ENCODE measurements around the gene THOC5.

DNA sequence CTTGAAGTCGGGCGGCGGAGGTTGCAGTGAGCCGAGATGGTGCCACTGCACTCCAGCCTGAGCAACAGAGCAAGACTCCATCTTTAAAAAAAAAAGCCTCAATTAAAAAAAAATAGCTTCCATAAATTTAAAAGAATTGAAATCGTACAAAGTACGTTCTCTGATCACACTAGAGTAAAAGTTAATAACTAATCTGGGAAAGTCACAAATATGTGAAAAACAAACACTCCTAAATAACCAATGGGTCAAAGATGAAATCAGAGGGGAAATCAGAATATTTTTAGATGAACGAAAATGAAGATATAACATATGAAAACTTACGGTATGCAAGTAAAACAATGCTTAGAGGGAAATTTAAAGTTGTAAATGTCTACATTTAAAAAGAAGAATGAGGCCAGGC, 53.7 kb downstream of the THOC5 start:
- TF ChIP-seq, protein P1, sequence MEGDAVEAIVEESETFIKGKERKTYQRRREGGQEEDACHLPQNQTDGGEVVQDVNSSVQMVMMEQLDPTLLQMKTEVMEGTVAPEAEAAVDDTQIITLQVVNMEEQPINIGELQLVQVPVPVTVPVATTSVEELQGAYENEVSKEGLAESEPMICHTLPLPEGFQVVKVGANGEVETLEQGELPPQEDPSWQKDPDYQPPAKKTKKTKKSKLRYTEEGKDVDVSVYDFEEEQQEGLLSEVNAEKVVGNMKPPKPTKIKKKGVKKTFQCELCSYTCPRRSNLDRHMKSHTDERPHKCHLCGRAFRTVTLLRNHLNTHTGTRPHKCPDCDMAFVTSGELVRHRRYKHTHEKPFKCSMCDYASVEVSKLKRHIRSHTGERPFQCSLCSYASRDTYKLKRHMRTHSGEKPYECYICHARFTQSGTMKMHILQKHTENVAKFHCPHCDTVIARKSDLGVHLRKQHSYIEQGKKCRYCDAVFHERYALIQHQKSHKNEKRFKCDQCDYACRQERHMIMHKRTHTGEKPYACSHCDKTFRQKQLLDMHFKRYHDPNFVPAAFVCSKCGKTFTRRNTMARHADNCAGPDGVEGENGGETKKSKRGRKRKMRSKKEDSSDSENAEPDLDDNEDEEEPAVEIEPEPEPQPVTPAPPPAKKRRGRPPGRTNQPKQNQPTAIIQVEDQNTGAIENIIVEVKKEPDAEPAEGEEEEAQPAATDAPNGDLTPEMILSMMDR (IDR thresholded peaks at IDR 0.05), result no peak
- TF ChIP-seq POLR2AphosphoS5 (IDR thresholded peaks at IDR 0.05) (no peak), POLR2A (IDR thresholded peaks at IDR 0.05) (no peak), EP300 (IDR thresholded peaks at IDR 0.05; ENCODE audit: low read depth) (no peak)

All from transverse colon (tissue), 4 donors.